ENCODE results near the gene HAL. TPM values are rescaled to one million over a fixed set of nuclear protein-coding genes. Genes with fewer than 3 reads are reported as not detected.

The HAL gene
- polyA plus RNA-seq, 1 donor (not counting 4 experiments of a cell fraction or from before 2014, with no cell fraction given) = 0.51 TPM

GRCh38 chr12:95942524-95943329, 53.4 kb downstream of the HAL start, which contains the start of gene CCDC38:
Gene CCDC38 (minus strand): TSS chr12:95942614. CDS start chr12:95936509, 6,105 bp downstream.
- Histone ChIP-seq H2AFZ (ENCODE audit: control insufficient read depth, low read length) (peak within 1 kb of the TSS; percentile 98), H3K9me1 (ENCODE audit: control insufficient read depth, extremely low read depth, insufficient read depth, low read length) (no peaks in the 10 kb centered on the region), H3K4me3 (ENCODE audit: control insufficient read depth in 2 of 3, extremely low read depth in 1 of 3, insufficient read depth in 2 of 3, low read depth in 1 of 3, low read length in 3 of 3) (peak within 1 kb of the TSS; percentile 57 to 87 (median 74)), H4K20me1 (ENCODE audit: control insufficient read depth, extremely low read depth, insufficient read depth, low read length) (no peaks in the 10 kb centered on the region), H3K4me1 (ENCODE audit: control insufficient read depth, extremely low read depth, insufficient read depth, low read length) (peaks cover 9% of the 10 kb centered on the region), H3K9me3 (ENCODE audit: control insufficient read depth, low read depth, low read length) (no peaks in the 10 kb centered on the region), H3K79me2 (ENCODE audit: control insufficient read depth, insufficient read depth, low read length) (no peaks in the 10 kb centered on the region), H3K4me2 (ENCODE audit: control insufficient read depth, extremely low read depth, insufficient read depth, low read depth, low read length) (peak within 1 kb of the TSS; percentile 96), H3K27ac (ENCODE audit: control insufficient read depth, insufficient read depth, low read length) (peak within 1 kb of the TSS; percentile 38), H3K9ac (ENCODE audit: control insufficient read depth, extremely low read depth, insufficient read depth, low read length) (peak within 1 kb of the TSS; percentile 81), H3K27me3 (ENCODE audit: control insufficient read depth, extremely low read depth, insufficient read depth, low read length) (no peaks in the 10 kb centered on the region), H3K36me3 (ENCODE audit: control insufficient read depth in 2 of 2, extremely low read depth in 1 of 2, insufficient read depth in 2 of 2, low read length in 2 of 2) (no peaks in the 10 kb centered on the region)
- dilution Hi-C loops (cut with MboI; ENCODE audit: extremely low pct_ligation_motif_present, low sequenced_read_pairs) = no loop called here
- DNase-seq (ENCODE audit: low read depth, low spot score) (no peak), FAIRE-seq (peak; percentile 76)
- TF ChIP-seq EZH2 (IDR thresholded peaks at IDR 0.05; ENCODE audit: low read length) = no peak
- TF ChIP-seq CTCF (optimal IDR thresholded peaks at IDR 0.05 in 1 of 3, IDR thresholded peaks at IDR 0.05 in 1 of 3, conservative IDR thresholded peaks at IDR 0.05 in 1 of 3; ENCODE audit: extremely low read depth in 1 of 3, insufficient read depth in 2 of 3, low read length in 3 of 3) = no peak

- no peak for DNase-seq (ENCODE audit: low read depth, low spot score)
Observed at GRCh38 chr12:95942101-95942523, 54.0 kb downstream of the HAL start.

More at GRCh38 chr12:95942101-95942523, 54.0 kb downstream of the HAL start:
- Histone ChIP-seq H3K36me3 (ENCODE audit: control insufficient read depth in 2 of 2, extremely low read depth in 1 of 2, insufficient read depth in 2 of 2, low read length in 2 of 2) (no peaks in the 10 kb centered on the region), H3K9me3 (ENCODE audit: control insufficient read depth, low read depth, low read length) (no peaks in the 10 kb centered on the region), H3K9me1 (ENCODE audit: control insufficient read depth, extremely low read depth, insufficient read depth, low read length) (no peaks in the 10 kb centered on the region), H3K9ac (ENCODE audit: control insufficient read depth, extremely low read depth, insufficient read depth, low read length) (peak overlapping the region; percentile 81), H3K27me3 (ENCODE audit: control insufficient read depth, extremely low read depth, insufficient read depth, low read length) (no peaks in the 10 kb centered on the region), H4K20me1 (ENCODE audit: control insufficient read depth, extremely low read depth, insufficient read depth, low read length) (no peaks in the 10 kb centered on the region), H3K27ac (ENCODE audit: control insufficient read depth, insufficient read depth, low read length) (peak overlapping the region; percentile 38), H2AFZ (ENCODE audit: control insufficient read depth, low read length) (peak overlapping the region; percentile 98), H3K4me2 (ENCODE audit: control insufficient read depth, extremely low read depth, insufficient read depth, low read depth, low read length) (peak overlapping the region; percentile 96), H3K4me1 (ENCODE audit: control insufficient read depth, extremely low read depth, insufficient read depth, low read length) (peaks cover 9% of the 10 kb centered on the region), H3K79me2 (ENCODE audit: control insufficient read depth, insufficient read depth, low read length) (no peaks in the 10 kb centered on the region), H3K4me3 (ENCODE audit: control insufficient read depth in 2 of 3, extremely low read depth in 1 of 3, insufficient read depth in 2 of 3, low read depth in 1 of 3, low read length in 3 of 3) (peak overlapping the region; percentile 57 to 87 (median 74))
- peak; percentile 68 for FAIRE-seq
- no peak for TF ChIP-seq EZH2 (IDR thresholded peaks at IDR 0.05; ENCODE audit: low read length)
- dilution Hi-C loops (cut with MboI; ENCODE audit: extremely low pct_ligation_motif_present, low sequenced_read_pairs) = no loop called here
